Natural killer cell (primary cell): Measurements from ENCODE around the gene MACROD2. TPM values are rescaled to one million over a fixed set of nuclear protein-coding genes. Genes with fewer than 3 reads are reported as not detected.

Experiments
- ATAC-seq, 3 donors: fragments of 150-1000 bp in 2 of 3; fragments of 200-7000 bp in 1 of 3; cut with Tn5 transposase; 1 replicate in 1 of 3; 2 replicates in 2 of 3; pipeline ENCODE4 v1.10.0; 2021; ENCODE audit warnings: mild to moderate bottlenecking in 2 of 3, moderate library complexity in 2 of 3
- DNase-seq, 2 donors: peaks; one replicate each; pipeline versions ENCODE4 v3.0.0 to v3.0.0-alpha.2; 2013 to 2021; ENCODE audit warnings: mixed read lengths in 1 of 2
- H3K27ac ChIP-seq: one replicate; pipeline ENCODE4 v1.5.1; 2013; ENCODE audit warnings: mild to moderate bottlenecking, low read length
- H3K27me3 ChIP-seq: one replicate; pipeline ENCODE4 v1.6.1; 2013; ENCODE audit warnings: low read length; ENCODE audit not compliant: control insufficient read depth, insufficient read depth
- H3K36me3 ChIP-seq: one replicate; pipeline ENCODE4 v1.6.1; 2013; ENCODE audit warnings: low read length; ENCODE audit not compliant: control insufficient read depth, insufficient read depth
- H3K4me1 ChIP-seq: one replicate; pipeline ENCODE4 v1.6.1; 2013; ENCODE audit warnings: low read length; ENCODE audit not compliant: control insufficient read depth, insufficient read depth
- H3K4me3 ChIP-seq: one replicate; pipeline ENCODE4 v1.5.1; 2013; ENCODE audit warnings: low read length
- H3K9me3 ChIP-seq: one replicate; pipeline ENCODE4 v1.6.1; 2013; ENCODE audit warnings: low read length; ENCODE audit not compliant: control insufficient read depth, insufficient read depth
- H3K27ac Mint-ChIP-seq, 2 donors: one replicate each; pipeline ENCODE4 v1.8.0; 2022; ENCODE audit warnings: mild to moderate bottlenecking in 2 of 2, mixed read lengths in 2 of 2, moderate library complexity in 1 of 2
- H3K27me3 Mint-ChIP-seq, 2 donors: one replicate each; pipeline ENCODE4 v1.8.0; 2022; ENCODE audit warnings: low read depth in 2 of 2, mixed read lengths in 2 of 2
- H3K36me3 Mint-ChIP-seq: one replicate; pipeline ENCODE4 v1.8.0; 2022; ENCODE audit warnings: mixed read lengths
- H3K4me1 Mint-ChIP-seq, 2 donors: one replicate each; pipeline ENCODE4 v1.8.0; 2022; ENCODE audit warnings: mixed read lengths in 2 of 2
- H3K4me3 Mint-ChIP-seq: one replicate; pipeline ENCODE4 v1.8.0; 2022; ENCODE audit warnings: mild to moderate bottlenecking, moderate library complexity, mixed read lengths
- H3K9me3 Mint-ChIP-seq, 2 donors: one replicate each; pipeline ENCODE4 v1.8.0; 2022; ENCODE audit warnings: mixed read lengths in 2 of 2
- WGBS: methylation state at CpG from one replicate; pipeline ENCODE4 v1.1.7; 2013; ENCODE audit warnings: missing lambda C conversion rate; ENCODE audit not compliant: insufficient coverage; 5-methylcytosine and 5-hydroxymethylcytosine counted together
- intact Hi-C: fragments of 100-400 bp; cut with micrococcal nuclease; formaldehyde crosslinking; loops from one replicate; pipeline ENCODE4 v1.14.2; 2022
- total RNA-seq, 4 donors: library from RNA; stranded (reverse); fragments of 120-200 nt in 1 of 4; gene quantifications; one replicate each; pipeline versions ENCODE4 v1.2.3 to v1.2.4, GENCODE V29; 2013 to 2022
- TF ChIP-seq, protein P1 (sequence below): fragments of 200-600 bp; IDR thresholded peaks from one replicate; pipeline ENCODE4 v1.8.0; 2022; ENCODE audit warnings: antibody characterized with exemption

MACROD2 gene
- total RNA-seq, 3 donors from 2014 or later (not counting 1 experiment from before 2014, with no cell fraction given), result 0.19 to 0.88 TPM; not detected in 1

GRCh38 chr20:14672066-14672465 is 676.8 kb downstream of the MACROD2 start:
- Histone ChIP-seq H3K27ac (no peak overlapping the region), H3K4me3 (no peak overlapping the region), H3K27me3 (no peaks in the 10 kb centered on the region), H3K4me1 (no peaks in the 10 kb centered on the region), H3K9me3 (no peaks in the 10 kb centered on the region), H3K36me3 (no peaks in the 10 kb centered on the region)
- no peaks in the 10 kb centered on the region for H3K36me3 Mint-ChIP-seq
- intact Hi-C loops, result no loop called here
- no peaks in the 10 kb centered on the region for H3K4me1 Mint-ChIP-seq
- no peaks in the 10 kb centered on the region for H3K27me3 Mint-ChIP-seq
- H3K4me3 Mint-ChIP-seq, result no peak overlapping the region
- no peak overlapping the region for H3K27ac Mint-ChIP-seq
- DNase-seq, result no peak
- 81% methylated on average over 2 of the region's 2 CpGs for WGBS
- no peak for ATAC-seq
- H3K9me3 Mint-ChIP-seq, result peaks cover 10 to 11% of the 10 kb centered on the region in 2 donors
- TF ChIP-seq, protein P1, sequence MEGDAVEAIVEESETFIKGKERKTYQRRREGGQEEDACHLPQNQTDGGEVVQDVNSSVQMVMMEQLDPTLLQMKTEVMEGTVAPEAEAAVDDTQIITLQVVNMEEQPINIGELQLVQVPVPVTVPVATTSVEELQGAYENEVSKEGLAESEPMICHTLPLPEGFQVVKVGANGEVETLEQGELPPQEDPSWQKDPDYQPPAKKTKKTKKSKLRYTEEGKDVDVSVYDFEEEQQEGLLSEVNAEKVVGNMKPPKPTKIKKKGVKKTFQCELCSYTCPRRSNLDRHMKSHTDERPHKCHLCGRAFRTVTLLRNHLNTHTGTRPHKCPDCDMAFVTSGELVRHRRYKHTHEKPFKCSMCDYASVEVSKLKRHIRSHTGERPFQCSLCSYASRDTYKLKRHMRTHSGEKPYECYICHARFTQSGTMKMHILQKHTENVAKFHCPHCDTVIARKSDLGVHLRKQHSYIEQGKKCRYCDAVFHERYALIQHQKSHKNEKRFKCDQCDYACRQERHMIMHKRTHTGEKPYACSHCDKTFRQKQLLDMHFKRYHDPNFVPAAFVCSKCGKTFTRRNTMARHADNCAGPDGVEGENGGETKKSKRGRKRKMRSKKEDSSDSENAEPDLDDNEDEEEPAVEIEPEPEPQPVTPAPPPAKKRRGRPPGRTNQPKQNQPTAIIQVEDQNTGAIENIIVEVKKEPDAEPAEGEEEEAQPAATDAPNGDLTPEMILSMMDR, result no peak

DNA sequence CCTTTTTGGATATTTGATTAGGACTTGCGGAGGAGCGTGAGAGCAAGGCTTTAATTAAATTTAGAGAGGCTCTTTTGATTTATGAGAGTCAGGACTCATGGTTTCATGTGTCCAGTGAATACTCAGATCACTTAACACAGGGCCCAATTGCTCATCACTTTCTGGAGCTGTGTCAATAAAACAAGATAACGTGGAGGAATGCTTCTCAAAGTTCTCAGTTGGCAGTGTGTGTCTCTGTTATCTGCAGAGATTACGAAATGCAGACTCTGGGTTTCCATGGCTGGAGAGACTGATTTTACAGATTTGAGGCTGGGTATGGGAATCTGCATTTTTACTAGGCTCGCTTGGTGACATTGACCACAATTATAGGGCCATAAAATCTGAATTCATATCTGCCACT is 677.8 kb downstream of the MACROD2 start:
- 80% methylated on average over 3 of the region's 5 CpGs for WGBS
- H3K27me3 ChIP-seq, result no peaks in the 10 kb centered on the region
- TF ChIP-seq, protein P1, result no peak
- H3K27me3 Mint-ChIP-seq, result no peaks in the 10 kb centered on the region
- DNase-seq (no peak), ATAC-seq (no peak)
- no peaks in the 10 kb centered on the region for H3K36me3 Mint-ChIP-seq
- H3K4me1 ChIP-seq, result no peaks in the 10 kb centered on the region
- no peaks in the 10 kb centered on the region for H3K36me3 ChIP-seq
- H3K4me3 Mint-ChIP-seq, result no peak overlapping the region
- no peak overlapping the region for H3K4me3 ChIP-seq
- no peaks in the 10 kb centered on the region for H3K9me3 ChIP-seq
- intact Hi-C loops, result no loop called here
- peaks cover 10 to 11% of the 10 kb centered on the region in 2 donors for H3K9me3 Mint-ChIP-seq
- no peak overlapping the region for H3K27ac Mint-ChIP-seq
- no peak overlapping the region for H3K27ac ChIP-seq
- no peaks in the 10 kb centered on the region for H3K4me1 Mint-ChIP-seq

GRCh38 chr20:14677455-14677854 is 682.1 kb downstream of the MACROD2 start:
- Histone ChIP-seq H3K4me1 (no peaks in the 10 kb centered on the region), H3K9me3 (no peaks in the 10 kb centered on the region), H3K4me3 (no peak overlapping the region), H3K36me3 (no peaks in the 10 kb centered on the region), H3K27ac (no peak overlapping the region), H3K27me3 (no peaks in the 10 kb centered on the region)
- ATAC-seq (no peak), DNase-seq (no peak)
- WGBS, result 76% methylated on average over 2 of the region's 2 CpGs
- Mint-ChIP-seq H3K4me3 (no peak overlapping the region), H3K27ac (no peak overlapping the region), H3K36me3 (no peaks in the 10 kb centered on the region), H3K9me3 (peaks cover 17 to 20% of the 10 kb centered on the region in 2 donors), H3K27me3 (no peaks in the 10 kb centered on the region), H3K4me1 (no peaks in the 10 kb centered on the region)
- TF ChIP-seq, protein P1, result no peak
- intact Hi-C loops, result no loop called here

GRCh38 chr20:14685183-14685582 is 689.9 kb downstream of the MACROD2 start:
- Histone ChIP-seq H3K27me3 (no peaks in the 10 kb centered on the region), H3K9me3 (no peaks in the 10 kb centered on the region), H3K4me3 (no peak overlapping the region), H3K27ac (no peak overlapping the region), H3K36me3 (no peaks in the 10 kb centered on the region), H3K4me1 (no peaks in the 10 kb centered on the region)
- Mint-ChIP-seq H3K4me1 (no peaks in the 10 kb centered on the region), H3K27me3 (no peaks in the 10 kb centered on the region), H3K4me3 (no peak overlapping the region), H3K27ac (no peak overlapping the region), H3K9me3 (peaks cover 8 to 14% of the 10 kb centered on the region in 2 donors), H3K36me3 (no peaks in the 10 kb centered on the region)
- ATAC-seq (no peak), DNase-seq (no peak)
- 79% methylated on average over 3 of the region's 3 CpGs for WGBS
- TF ChIP-seq, protein P1, result no peak
- intact Hi-C loops, result no loop called here
